K562 (cell line): ENCODE data around the gene CADM2. TPM values are rescaled to one million over a fixed set of nuclear protein-coding genes. Genes with fewer than 3 reads are reported as not detected.

Experiments used
- ATAC-seq: fragments of 200-7000 bp; cut with Tn5 transposase; 3 replicates; pipeline ENCODE4 v1.9.1; 2020; ENCODE audit warnings: moderate library complexity
- BruUV-seq: library from RNA; stranded (reverse); fragments of 400-500 nt; replicated peaks from 2 replicates; lab custom pipeline; 2021; lab: Mats Ljungman, UMichigan
- CTCF ChIA-PET: fragments of 300-600 bp; formaldehyde crosslinking; extraction: SDS; loops from one replicate; lab custom pipeline; 2021; ENCODE audit warnings: low intra/inter-chr PET ratio; lab: Yijun Ruan, JAX
- POLR2A ChIA-PET: fragments of 300-600, 350-650 bp; sonication (Branson Sonifier 250); formaldehyde crosslinking; extraction: SDS; loops from one replicate; lab custom pipeline; 2021; ENCODE audit warnings: antibody characterized with exemption, inconsistent platforms; lab: Yijun Ruan, JAX
- DNase-seq, 4 experiments: peaks; one replicate each; pipeline versions ENCODE4 v3.0.0 to v3.0.0-alpha.2; 2011 to 2018; ENCODE audit warnings: low spot score in 3 of 4, mixed read lengths in 3 of 4; ENCODE audit errors: extremely low read depth in 1 of 4
- FAIRE-seq: peaks from 2 replicates; lab custom pipeline; 2011; peaks lifted over from hg19 to GRCh38; lab: Jason Lieb, UNC
- H2AFZ ChIP-seq: 2 replicates; pipeline ENCODE4 v1.6.0; 2011; ENCODE audit warnings: low read depth, low read length, control low read depth, inconsistent platforms
- H3K27ac ChIP-seq: fragments of 200-600 bp; 3 replicates; pipeline ENCODE4 v1.8.0; 2011; ENCODE audit warnings: low read depth, mild to moderate bottlenecking, control low read depth, inconsistent platforms, low read length, moderate library complexity, mixed read lengths; ENCODE audit errors: extremely low read depth
- H3K27me3 ChIP-seq, 2 experiments: fragments of 300-600 bp in 1 of 2; 2 replicates in 1 of 2; 3 replicates in 1 of 2; pipeline versions ENCODE4 v1.6.0 to v1.8.0; 2011; ENCODE audit warnings: inconsistent platforms in 2 of 2, low read length in 2 of 2, mild to moderate bottlenecking in 1 of 2, mixed read lengths in 1 of 2, moderate library complexity in 1 of 2; ENCODE audit not compliant: control insufficient read depth in 2 of 2, insufficient read depth in 2 of 2
- H3K36me3 ChIP-seq: fragments of 300-600 bp; 3 replicates; pipeline ENCODE4 v1.8.0; 2011; ENCODE audit warnings: mild to moderate bottlenecking, low read length, inconsistent platforms; ENCODE audit not compliant: control insufficient read depth, insufficient read depth
- H3K4me1 ChIP-seq, 2 experiments: fragments of 200-600 bp in 1 of 2; replicated peaks in 1 of 2; 2 replicates in 1 of 2; 3 replicates in 1 of 2; pipeline versions ENCODE4 v1.5.1 to v1.8.0; 2011; ENCODE audit warnings: inconsistent platforms in 2 of 2, low read length in 2 of 2, mild to moderate bottlenecking in 1 of 2, mixed read lengths in 1 of 2, moderate library complexity in 1 of 2; ENCODE audit not compliant: control insufficient read depth in 2 of 2, insufficient read depth in 2 of 2
- H3K4me2 ChIP-seq: 2 replicates; pipeline ENCODE4 v1.6.1; 2011; ENCODE audit warnings: low read length, control low read depth, inconsistent platforms, mixed read lengths; ENCODE audit not compliant: insufficient read depth
- H3K4me3 ChIP-seq: fragments of 200-600 bp; sonication (generic), shearing (Covaris generic); 2 replicates; pipeline ENCODE4 v1.5.1; 2016; ENCODE audit warnings: control low read depth, inconsistent platforms
- H3K79me2 ChIP-seq: fragments of 200-600 bp; 3 replicates; pipeline ENCODE4 v1.8.0; 2011; ENCODE audit warnings: low read length, inconsistent platforms; ENCODE audit not compliant: control insufficient read depth, insufficient read depth
- H3K9ac ChIP-seq, 2 experiments: 2 replicates each; pipeline versions ENCODE4 v1.6.0 to v1.6.1; 2011; ENCODE audit warnings: low read depth in 2 of 2, low read length in 2 of 2, control low read depth in 1 of 2, inconsistent platforms in 1 of 2, mild to moderate bottlenecking in 1 of 2, mixed read lengths in 1 of 2; ENCODE audit not compliant: insufficient read depth in 1 of 2
- H3K9me1 ChIP-seq: one replicate; pipeline ENCODE4 v1.6.0; 2011; ENCODE audit warnings: inconsistent platforms, mild to moderate bottlenecking, low read length, moderate library complexity; ENCODE audit not compliant: control insufficient read depth, insufficient read depth
- H3K9me3 ChIP-seq: replicated peaks from 2 replicates; pipeline ENCODE4 v1.5.1; 2011; ENCODE audit warnings: low read depth, low read length, inconsistent platforms; ENCODE audit not compliant: control insufficient read depth, insufficient read depth
- H4K20me1 ChIP-seq: replicated peaks from 2 replicates; pipeline ENCODE4 v1.6.1; 2011; ENCODE audit warnings: low read length, inconsistent platforms, mixed read lengths; ENCODE audit not compliant: control insufficient read depth, insufficient read depth
- CBX3 ChIP-seq, 2 experiments: IDR thresholded peaks; 1 replicate in 1 of 2; 2 replicates in 1 of 2; pipeline ENCODE4 v1.6.1; 2012; ENCODE audit warnings: inconsistent platforms in 2 of 2, low read length in 2 of 2, borderline replicate concordance in 1 of 2, control low read depth in 1 of 2
- CC2D1A ChIP-seq: fragments of 450-650 bp; IDR thresholded peaks from 2 replicates; pipeline ENCODE4 v1.6.1; 2017; ENCODE audit warnings: mild to moderate bottlenecking
- CHD1 ChIP-seq: fragments of 200-600 bp; sonication (generic); IDR thresholded peaks from one replicate; pipeline ENCODE4 v1.6.1; 2012; ENCODE audit warnings: mild to moderate bottlenecking, moderate library complexity, low read length, inconsistent platforms
- HNRNPUL1 ChIP-seq: fragments of 200-400 bp; formaldehyde crosslinking; IDR thresholded peaks from 2 replicates; pipeline ENCODE4 v1.6.1; 2017; ENCODE audit warnings: low read length
- KLF10 ChIP-seq: fragments of 250-450 bp; sonication (Bioruptor Pico); IDR thresholded peaks from 2 replicates; pipeline ENCODE4 v1.6.1; 2021; ENCODE audit warnings: matching md5 sums
- MCM5 ChIP-seq: fragments of 450-650 bp; IDR thresholded peaks from 2 replicates; pipeline ENCODE4 v1.6.1; 2016; ENCODE audit warnings: low read depth
- POU5F1 ChIP-seq: fragments of 150-350 bp; IDR thresholded peaks from 2 replicates; pipeline ENCODE4 v1.6.1; 2014; ENCODE audit warnings: borderline replicate concordance, low read length, low read depth, mild to moderate bottlenecking; ENCODE audit not compliant: partially characterized antibody
- PURB ChIP-seq: sonication (generic); formaldehyde crosslinking; IDR thresholded peaks from 2 replicates; pipeline ENCODE4 v1.9.0; 2021; ENCODE audit warnings: low read depth, mild to moderate bottlenecking, missing genetic modification reagents
- SIN3A ChIP-seq, 2 experiments: fragments of 150-350 bp in 1 of 2; IDR thresholded peaks; 2 replicates each; pipeline ENCODE4 v1.6.1; 2011 to 2016; ENCODE audit warnings: borderline replicate concordance in 2 of 2, low read depth in 2 of 2, low read length in 2 of 2, mild to moderate bottlenecking in 2 of 2, moderate library complexity in 2 of 2; ENCODE audit not compliant: control insufficient read depth in 1 of 2
- SIRT6 ChIP-seq: IDR thresholded peaks from one replicate; pipeline ENCODE4 v1.6.1; 2012; ENCODE audit warnings: low read depth, mild to moderate bottlenecking, control low read depth, inconsistent platforms, low read length, moderate library complexity
- TCF15 ChIP-seq: fragments of 250-450 bp; sonication (Bioruptor Pico); IDR thresholded peaks from 2 replicates; pipeline ENCODE4 v1.8.0; 2022; ENCODE audit warnings: moderate library complexity, mild to moderate bottlenecking, inconsistent platforms
- TEAD2 ChIP-seq: fragments of 450-650 bp; IDR thresholded peaks from 2 replicates; pipeline ENCODE4 v1.6.1; 2016; ENCODE audit warnings: missing genetic modification characterization, control low read depth, missing compliant biosample characterization
- ZBTB1 ChIP-seq: sonication (generic); formaldehyde crosslinking; IDR thresholded peaks from 2 replicates; pipeline ENCODE4 v1.8.1; 2023; ENCODE audit warnings: missing genetic modification reagents, low read depth, mild to moderate bottlenecking, borderline replicate concordance
- ZNF316 ChIP-seq: fragments of 450-650 bp; IDR thresholded peaks from 2 replicates; pipeline ENCODE4 v1.6.1; 2016
- WGBS: fragments of 100-300 bp; shearing (Covaris generic); methylation state at CpG from one replicate; pipeline ENCODE4 v1.1.6; 2016; ENCODE audit warnings: low coverage, mixed read lengths; ENCODE audit not compliant: insufficient coverage; ENCODE audit errors: missing lambda C conversion rate; 5-methylcytosine and 5-hydroxymethylcytosine counted together
- in situ Hi-C: fragments of 300-500 bp; cut with MboI; formaldehyde crosslinking; loops from 4 replicates; pipeline ENCODE4 v1.15.0; 2018; ENCODE audit warnings: inconsistent platforms, mixed read lengths
- intact Hi-C: fragments of 100-400 bp; cut with micrococcal nuclease; formaldehyde crosslinking; loops from 2 replicates; pipeline ENCODE4 v1.14.2; 2022
- polyA plus RNA-seq, 8 experiments: library from polyadenylated mRNA; depleted of rRNA in 4 of 8; stranded (reverse) in 5 of 8; unstranded in 3 of 8; fragments of >200 nt; fragmentation: Nextera tagmentation in 2 of 8; fragmentation: Illumina TruSeq in 1 of 8; extraction: Ambion mirVana in 2 of 8; extraction: Trizol in 1 of 8; gene quantifications; 2 replicates each; pipeline versions ENCODE4 v1.2.1 to v1.2.3, GENCODE V29; 2011 to 2014; ENCODE audit warnings: inconsistent platforms in 1 of 8, missing spikeins in 1 of 8
- total RNA-seq, 7 experiments: library from RNA; depleted of rRNA in 6 of 7; stranded (reverse); fragments of >200 nt in 6 of 7; fragmentation: Illumina TruSeq in 2 of 7; extraction: Trizol in 2 of 7; gene quantifications; 2 replicates each; pipeline versions ENCODE4 v1.2.1 to v1.2.3, GENCODE V29; 2011 to 2021; ENCODE audit warnings: low replicate concordance in 1 of 7
- TF ChIP-seq, protein P1 (sequence below), 2 experiments: fragments of 450-650 bp in 1 of 2; sonication (generic) in 1 of 2; formaldehyde crosslinking in 1 of 2; IDR thresholded peaks in 1 of 2; conservative IDR thresholded peaks in 1 of 2; 2 replicates each; pipeline versions ENCODE4 v1.6.1 to v1.8.1; 2016 to 2023; ENCODE audit warnings: mild to moderate bottlenecking in 2 of 2, moderate library complexity in 2 of 2, inconsistent platforms in 1 of 2, missing genetic modification reagents in 1 of 2
- TF ChIP-seq, protein P2 (sequence below): sonication (generic); formaldehyde crosslinking; IDR thresholded peaks from 2 replicates; pipeline ENCODE4 v1.8.1; 2023; ENCODE audit warnings: mild to moderate bottlenecking, missing genetic modification reagents
- TF ChIP-seq, protein P3 (sequence below): fragments of 450-650 bp; formaldehyde crosslinking; IDR thresholded peaks from 2 replicates; pipeline ENCODE4 v1.4.0; 2020; ENCODE audit warnings: mild to moderate bottlenecking, moderate library complexity

Gene CADM2
- total and polyA plus RNA-seq, 9 of the 15 experiments (the other 6 are each of a cell fraction or from before 2014, with no cell fraction given): 0.11 to 3.2 (median 0.95) TPM

DNA sequence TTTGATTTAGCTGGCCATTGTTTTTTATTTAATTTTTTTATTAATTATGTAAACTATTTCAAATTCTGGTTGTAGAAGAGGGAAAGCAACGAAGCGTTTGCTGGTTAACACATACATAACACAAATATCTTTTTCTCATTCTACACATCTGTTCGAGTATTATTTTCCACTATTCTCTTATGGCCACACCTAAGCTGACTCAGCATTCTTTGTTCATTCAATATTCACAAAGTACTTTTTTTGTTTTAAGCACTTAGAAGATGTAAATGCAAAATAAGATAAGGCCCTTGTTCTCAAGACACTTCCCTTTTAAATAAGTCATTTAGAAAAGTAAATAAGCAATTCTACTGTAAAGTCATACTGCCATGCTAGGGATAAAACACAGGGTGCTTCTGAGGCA lies 45.4 kb downstream of the CADM2 start:
- intact Hi-C loops: no loop called here
- no peak overlapping the region for H3K9ac ChIP-seq
- no peaks in the 10 kb centered on the region for H4K20me1 ChIP-seq
- no peak overlapping the region for H3K27ac ChIP-seq
- no peak overlapping the region for H3K4me2 ChIP-seq
- H3K27me3 ChIP-seq: no peaks in the 10 kb centered on the region
- no peaks in the 10 kb centered on the region for H3K9me1 ChIP-seq
- no TSS peak for BruUV-seq
- ATAC-seq (no peak), DNase-seq (no peak), FAIRE-seq (no peak)
- in situ Hi-C loops: no loop called here
- no peaks in the 10 kb centered on the region for H3K4me1 ChIP-seq
- H3K36me3 ChIP-seq: no peaks in the 10 kb centered on the region
- H3K4me3 ChIP-seq: no peak overlapping the region
- H3K79me2 ChIP-seq: no peaks in the 10 kb centered on the region
- CTCF ChIA-PET: no interaction called here
- WGBS: 0% methylated on average over 3 of the region's 3 CpGs
- POLR2A ChIA-PET: no interaction called here
- no peaks in the 10 kb centered on the region for H3K9me3 ChIP-seq
- no peak overlapping the region for H2AFZ ChIP-seq
- TF ChIP-seq PURB (CRISPR knock-in tag): no peak
- TF ChIP-seq HNRNPUL1: no peak
- no peak for TF ChIP-seq SIN3A (IDR thresholded peaks at IDR 0.05; ENCODE audit: borderline replicate concordance in 2 of 2, control insufficient read depth in 1 of 2, low read depth in 2 of 2, low read length in 2 of 2)
- TF ChIP-seq KLF10 (CRISPR knock-in tag): no peak
- peak; percentile 67 for TF ChIP-seq ZNF316
- TF ChIP-seq MCM5: no peak
- no peak for TF ChIP-seq POU5F1
- TF ChIP-seq, protein P1, sequence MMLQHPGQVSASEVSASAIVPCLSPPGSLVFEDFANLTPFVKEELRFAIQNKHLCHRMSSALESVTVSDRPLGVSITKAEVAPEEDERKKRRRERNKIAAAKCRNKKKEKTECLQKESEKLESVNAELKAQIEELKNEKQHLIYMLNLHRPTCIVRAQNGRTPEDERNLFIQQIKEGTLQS (IDR thresholded peaks at IDR 0.05): no peak
- TF ChIP-seq, protein P1 (CRISPR knock-in tag; conservative IDR thresholded peaks at IDR 0.05): no peak
- no peak for TF ChIP-seq CHD1
- no peak for TF ChIP-seq CC2D1A
- no peak for TF ChIP-seq CBX3 (IDR thresholded peaks at IDR 0.05; ENCODE audit: borderline replicate concordance in 1 of 2, low read length in 2 of 2)
- no peak for TF ChIP-seq ZBTB1 (CRISPR knock-in tag)
- TF ChIP-seq TCF15 (CRISPR knock-in tag): no peak
- TF ChIP-seq TEAD2 (tag): no peak
- no peak for TF ChIP-seq SIRT6
- TF ChIP-seq, protein P2, sequence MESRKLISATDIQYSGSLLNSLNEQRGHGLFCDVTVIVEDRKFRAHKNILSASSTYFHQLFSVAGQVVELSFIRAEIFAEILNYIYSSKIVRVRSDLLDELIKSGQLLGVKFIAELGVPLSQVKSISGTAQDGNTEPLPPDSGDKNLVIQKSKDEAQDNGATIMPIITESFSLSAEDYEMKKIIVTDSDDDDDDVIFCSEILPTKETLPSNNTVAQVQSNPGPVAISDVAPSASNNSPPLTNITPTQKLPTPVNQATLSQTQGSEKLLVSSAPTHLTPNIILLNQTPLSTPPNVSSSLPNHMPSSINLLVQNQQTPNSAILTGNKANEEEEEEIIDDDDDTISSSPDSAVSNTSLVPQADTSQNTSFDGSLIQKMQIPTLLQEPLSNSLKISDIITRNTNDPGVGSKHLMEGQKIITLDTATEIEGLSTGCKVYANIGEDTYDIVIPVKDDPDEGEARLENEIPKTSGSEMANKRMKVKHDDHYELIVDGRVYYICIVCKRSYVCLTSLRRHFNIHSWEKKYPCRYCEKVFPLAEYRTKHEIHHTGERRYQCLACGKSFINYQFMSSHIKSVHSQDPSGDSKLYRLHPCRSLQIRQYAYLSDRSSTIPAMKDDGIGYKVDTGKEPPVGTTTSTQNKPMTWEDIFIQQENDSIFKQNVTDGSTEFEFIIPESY (CRISPR knock-in tag): no peak
- TF ChIP-seq, protein P3, sequence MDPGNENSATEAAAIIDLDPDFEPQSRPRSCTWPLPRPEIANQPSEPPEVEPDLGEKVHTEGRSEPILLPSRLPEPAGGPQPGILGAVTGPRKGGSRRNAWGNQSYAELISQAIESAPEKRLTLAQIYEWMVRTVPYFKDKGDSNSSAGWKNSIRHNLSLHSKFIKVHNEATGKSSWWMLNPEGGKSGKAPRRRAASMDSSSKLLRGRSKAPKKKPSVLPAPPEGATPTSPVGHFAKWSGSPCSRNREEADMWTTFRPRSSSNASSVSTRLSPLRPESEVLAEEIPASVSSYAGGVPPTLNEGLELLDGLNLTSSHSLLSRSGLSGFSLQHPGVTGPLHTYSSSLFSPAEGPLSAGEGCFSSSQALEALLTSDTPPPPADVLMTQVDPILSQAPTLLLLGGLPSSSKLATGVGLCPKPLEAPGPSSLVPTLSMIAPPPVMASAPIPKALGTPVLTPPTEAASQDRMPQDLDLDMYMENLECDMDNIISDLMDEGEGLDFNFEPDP (CRISPR knock-in tag): no peak
